ENCODE data around the gene CFAP99. TPM values are rescaled to one million over a fixed set of nuclear protein-coding genes. Genes with fewer than 3 reads are reported as not detected.

Gene CFAP99
- total RNA-seq, 1 experiment from 2014 or later: 0.33 TPM

DNA sequence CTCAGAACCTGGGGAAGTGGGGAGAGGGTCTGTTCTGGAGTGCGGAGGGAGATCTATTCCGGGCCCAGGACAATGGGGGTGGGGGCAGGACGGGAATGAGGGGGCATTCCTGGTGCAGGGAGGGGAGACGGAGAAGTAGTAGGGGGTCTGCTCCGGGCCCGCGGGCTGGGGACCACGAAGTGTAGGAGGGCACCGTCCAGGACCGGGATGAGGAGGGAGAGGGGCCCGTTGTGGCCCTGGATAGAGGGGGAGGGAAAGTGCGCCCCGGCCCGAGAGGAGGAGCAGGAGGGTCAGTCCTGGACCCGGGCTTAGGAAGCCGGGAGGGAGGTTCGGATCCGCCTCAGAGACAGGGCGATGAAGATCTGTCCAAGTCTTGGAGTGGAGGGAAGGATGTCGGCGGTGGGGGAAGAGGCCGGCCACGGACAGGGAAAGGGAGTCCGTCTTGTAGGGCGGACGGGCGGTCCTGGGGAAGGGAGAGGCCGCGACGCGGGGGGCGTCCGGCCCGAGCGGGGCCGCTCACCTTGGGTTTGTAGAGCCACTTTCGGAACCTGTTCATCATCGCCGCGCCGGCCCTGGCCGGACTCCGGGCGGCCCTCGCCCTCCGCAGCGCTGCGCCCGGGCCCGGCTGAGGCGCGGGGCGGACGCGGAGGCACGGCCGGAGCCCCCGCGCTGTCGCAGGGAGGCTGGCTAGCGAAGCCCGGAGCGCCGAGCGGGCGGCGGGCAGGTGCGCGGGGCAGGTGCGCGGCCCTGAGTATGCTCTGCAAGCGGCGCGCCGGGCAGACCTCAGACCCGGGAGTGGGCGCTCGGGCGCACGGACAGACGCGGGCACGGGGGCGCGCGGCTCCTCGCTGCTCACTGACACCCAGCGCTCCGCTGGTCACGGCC, 748 bp upstream of the CFAP99 start, which contains the start of gene ZFYVE28:
TSS of gene ZFYVE28 (minus strand) at position 881 of the 885 bp plus-strand sequence. CDS start at position 559, 322 bp downstream.
- no peaks in the 10 kb centered on the region for H3K27me3 ChIP-seq (ENCODE audit: control insufficient read depth, insufficient read depth, low read length)
- H3K9me3 ChIP-seq (ENCODE audit: control insufficient read depth, insufficient read depth, low read depth, low read length): no peaks in the 10 kb centered on the region
- DNase-seq (ENCODE audit: low read depth, low spot score) (no peak), ATAC-seq (peak; percentile 3)
- intact Hi-C loops (cut with micrococcal nuclease; ENCODE audit: unreplicated experiment) (no loop called here), in situ Hi-C loops (cut with HindIII; ENCODE audit: low pct_unique_long_range_greater_than_20kb, low sequenced_read_pairs) (no loop called here)
- ChIA-PET CTCF (no interaction called here), POLR2A (no interaction called here)
- peak within 1 kb of the TSS; percentile 60 to 73 for H3K4me3 ChIP-seq (ENCODE audit: low read depth in 2 of 2, low read length in 2 of 2)
- no peaks in the 10 kb centered on the region for H3K36me3 ChIP-seq (ENCODE audit: control insufficient read depth, insufficient read depth, low read length)
- BruUV-seq (replicated peaks): no TSS peak
- H3K27ac ChIP-seq (ENCODE audit: low read length): peak within 1 kb of the TSS; percentile 77
- peaks cover 20% of the 10 kb centered on the region for H3K4me1 ChIP-seq (ENCODE audit: control insufficient read depth, insufficient read depth, low read length)
- TF ChIP-seq POLR2AphosphoS5 (IDR thresholded peaks at IDR 0.05; ENCODE audit: low read depth, low read length): no peak

DNA sequence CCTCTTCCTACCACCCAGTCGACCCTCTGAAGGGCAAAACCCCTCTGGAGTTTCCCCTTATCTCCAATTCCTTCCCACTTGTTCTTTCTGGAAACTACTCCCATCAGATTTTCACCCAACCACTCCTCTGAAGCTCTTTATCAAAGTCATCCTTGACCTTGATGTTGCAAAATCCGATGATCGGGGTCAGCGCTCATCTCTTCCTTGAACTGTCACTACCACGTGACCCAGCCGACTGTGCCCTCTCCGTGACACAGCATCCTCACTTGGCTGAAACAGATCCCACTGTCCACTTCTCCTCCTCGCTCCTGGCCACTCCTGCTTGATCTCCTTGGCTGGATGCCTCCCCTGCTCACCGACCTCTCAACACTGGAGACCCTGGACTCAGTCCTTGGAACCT, 1.1 kb downstream of the CFAP99 start:
- Histone ChIP-seq H3K27me3 (ENCODE audit: control insufficient read depth, insufficient read depth, low read length) (no peaks in the 10 kb centered on the region), H3K9me3 (ENCODE audit: control insufficient read depth, insufficient read depth, low read depth, low read length) (no peaks in the 10 kb centered on the region), H3K4me3 (ENCODE audit: low read depth in 2 of 2, low read length in 2 of 2) (no peak overlapping the region), H3K27ac (ENCODE audit: low read length) (no peak overlapping the region), H3K36me3 (ENCODE audit: control insufficient read depth, insufficient read depth, low read length) (no peaks in the 10 kb centered on the region), H3K4me1 (ENCODE audit: control insufficient read depth, insufficient read depth, low read length) (peaks cover 6% of the 10 kb centered on the region)
- intact Hi-C loops (cut with micrococcal nuclease; ENCODE audit: unreplicated experiment) (no loop called here), in situ Hi-C loops (cut with HindIII; ENCODE audit: low pct_unique_long_range_greater_than_20kb, low sequenced_read_pairs) (no loop called here)
- no peak for DNase-seq (ENCODE audit: low read depth, low spot score)
- POLR2A ChIA-PET: interaction anchor here (0.6 kb wide), 1 partner anchor 919 kb away, joined by 3 read pairs; no protein-coding TSS in a partner anchor
- BruUV-seq (replicated peaks): no TSS peak
- TF ChIP-seq POLR2AphosphoS5 (IDR thresholded peaks at IDR 0.05; ENCODE audit: low read depth, low read length): no peak
- TF ChIP-seq TCF7L2 (IDR thresholded peaks at IDR 0.05; ENCODE audit: low read depth, low read length): no peak
- CTCF ChIA-PET: no interaction called here
- ATAC-seq: no peak

DNA sequence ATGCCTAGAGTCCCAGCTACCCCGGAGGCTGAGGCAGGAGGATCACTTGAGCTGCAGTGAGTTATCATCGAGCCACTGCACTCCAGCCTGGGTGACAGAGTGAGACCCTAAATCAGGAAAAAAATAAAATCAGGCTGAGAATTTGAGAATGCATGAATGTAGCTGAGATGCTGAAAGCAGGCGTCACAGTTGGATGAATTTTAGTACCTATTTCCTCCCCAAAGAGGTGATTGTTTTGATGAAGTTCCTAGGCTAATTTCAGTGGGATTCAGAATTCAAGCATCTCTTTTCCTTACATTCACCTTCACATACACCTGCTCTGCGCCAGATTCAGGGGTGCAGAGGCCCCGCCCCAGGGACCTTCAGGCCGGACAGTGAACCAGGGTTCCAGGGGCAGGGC, 3.2 kb downstream of the CFAP99 start:
- Histone ChIP-seq H3K36me3 (ENCODE audit: control insufficient read depth, insufficient read depth, low read length) (no peaks in the 10 kb centered on the region), H3K27me3 (ENCODE audit: control insufficient read depth, insufficient read depth, low read length) (no peaks in the 10 kb centered on the region), H3K4me3 (ENCODE audit: low read depth in 2 of 2, low read length in 2 of 2) (no peak overlapping the region), H3K27ac (ENCODE audit: low read length) (no peak overlapping the region), H3K4me1 (ENCODE audit: control insufficient read depth, insufficient read depth, low read length) (no peaks in the 10 kb centered on the region), H3K9me3 (ENCODE audit: control insufficient read depth, insufficient read depth, low read depth, low read length) (no peaks in the 10 kb centered on the region)
- intact Hi-C loops (cut with micrococcal nuclease; ENCODE audit: unreplicated experiment): no loop called here
- POLR2A ChIA-PET: no interaction called here
- CTCF ChIA-PET: no interaction called here
- TF ChIP-seq TCF7L2 (IDR thresholded peaks at IDR 0.05; ENCODE audit: low read depth, low read length): no peak
- TF ChIP-seq, protein P1, sequence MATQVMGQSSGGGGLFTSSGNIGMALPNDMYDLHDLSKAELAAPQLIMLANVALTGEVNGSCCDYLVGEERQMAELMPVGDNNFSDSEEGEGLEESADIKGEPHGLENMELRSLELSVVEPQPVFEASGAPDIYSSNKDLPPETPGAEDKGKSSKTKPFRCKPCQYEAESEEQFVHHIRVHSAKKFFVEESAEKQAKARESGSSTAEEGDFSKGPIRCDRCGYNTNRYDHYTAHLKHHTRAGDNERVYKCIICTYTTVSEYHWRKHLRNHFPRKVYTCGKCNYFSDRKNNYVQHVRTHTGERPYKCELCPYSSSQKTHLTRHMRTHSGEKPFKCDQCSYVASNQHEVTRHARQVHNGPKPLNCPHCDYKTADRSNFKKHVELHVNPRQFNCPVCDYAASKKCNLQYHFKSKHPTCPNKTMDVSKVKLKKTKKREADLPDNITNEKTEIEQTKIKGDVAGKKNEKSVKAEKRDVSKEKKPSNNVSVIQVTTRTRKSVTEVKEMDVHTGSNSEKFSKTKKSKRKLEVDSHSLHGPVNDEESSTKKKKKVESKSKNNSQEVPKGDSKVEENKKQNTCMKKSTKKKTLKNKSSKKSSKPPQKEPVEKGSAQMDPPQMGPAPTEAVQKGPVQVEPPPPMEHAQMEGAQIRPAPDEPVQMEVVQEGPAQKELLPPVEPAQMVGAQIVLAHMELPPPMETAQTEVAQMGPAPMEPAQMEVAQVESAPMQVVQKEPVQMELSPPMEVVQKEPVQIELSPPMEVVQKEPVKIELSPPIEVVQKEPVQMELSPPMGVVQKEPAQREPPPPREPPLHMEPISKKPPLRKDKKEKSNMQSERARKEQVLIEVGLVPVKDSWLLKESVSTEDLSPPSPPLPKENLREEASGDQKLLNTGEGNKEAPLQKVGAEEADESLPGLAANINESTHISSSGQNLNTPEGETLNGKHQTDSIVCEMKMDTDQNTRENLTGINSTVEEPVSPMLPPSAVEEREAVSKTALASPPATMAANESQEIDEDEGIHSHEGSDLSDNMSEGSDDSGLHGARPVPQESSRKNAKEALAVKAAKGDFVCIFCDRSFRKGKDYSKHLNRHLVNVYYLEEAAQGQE (IDR thresholded peaks at IDR 0.05; ENCODE audit: insufficient read depth in 1 of 2, low read depth in 2 of 2, low read length in 1 of 2): no peak
- TF ChIP-seq SIN3A (IDR thresholded peaks at IDR 0.05; ENCODE audit: borderline replicate concordance, insufficient read depth, low read depth, low read length): no peak
- no peak for TF ChIP-seq POLR2AphosphoS5 (IDR thresholded peaks at IDR 0.05; ENCODE audit: low read depth, low read length)
- in situ Hi-C loops (cut with HindIII; ENCODE audit: low pct_unique_long_range_greater_than_20kb, low sequenced_read_pairs): no loop called here
- no TSS peak for BruUV-seq (replicated peaks)
- ATAC-seq: no peak
- no peak for DNase-seq (ENCODE audit: low read depth, low spot score)

Data from Panc1 (cell line).